CD4-positive, alpha-beta T cell treated with Interleukin-15 for 1 hour (primary cell): ENCODE measurements around the gene RIPK1.

Experiments
- DNase-seq: peaks from one replicate; pipeline ENCODE4 v3.0.0-alpha.2; 2020

The RIPK1 gene

GRCh38 chr6:3086282-3086946 lies 18.1 kb downstream of the RIPK1 start:
- DNase-seq = no peak

- DNase-seq = no peak
Measured at GRCh38 chr6:3088446-3088845, 20.2 kb downstream of the RIPK1 start.

- no peak for DNase-seq
Measured at GRCh38 chr6:3088968-3089367, 20.7 kb downstream of the RIPK1 start.

GRCh38 chr6:3090013-3090412 lies 21.7 kb downstream of the RIPK1 start:
- no peak for DNase-seq

GRCh38 chr6:3094815-3095214 lies 26.5 kb downstream of the RIPK1 start:
- DNase-seq = no peak

- no peak for DNase-seq
Measured at GRCh38 chr6:3102875-3103274, 34.6 kb downstream of the RIPK1 start.

GRCh38 chr6:3108746-3109414 lies 40.6 kb downstream of the RIPK1 start:
- no peak for DNase-seq

- no peak for DNase-seq
Measured at GRCh38 chr6:3109761-3110160, 41.5 kb downstream of the RIPK1 start.

- DNase-seq = no peak
Measured at GRCh38 chr6:3114377-3114776, 46.1 kb downstream of the RIPK1 start.

- no peak for DNase-seq
Measured at GRCh38 chr6:3117912-3118352, 49.6 kb downstream of the RIPK1 start.

GRCh38 chr6:3118353-3119039 lies 50.2 kb downstream of the RIPK1 start, which contains the start of gene BPHL:
Gene BPHL, plus strand, starts transcription at chr6:3118711. Its CDS starts 30 bp downstream, at chr6:3118741.
- peak; percentile 97 for DNase-seq

- DNase-seq = no peak
Measured at GRCh38 chr6:3119040-3119723, 50.9 kb downstream of the RIPK1 start.

GRCh38 chr6:3120765-3121089 lies 52.4 kb downstream of the RIPK1 start:
- DNase-seq = no peak

- no peak for DNase-seq
Measured at GRCh38 chr6:3122823-3123182, 54.5 kb downstream of the RIPK1 start.

GRCh38 chr6:3124667-3125066 lies 56.4 kb downstream of the RIPK1 start:
- DNase-seq = no peak

GRCh38 chr6:3125815-3126214 lies 57.5 kb downstream of the RIPK1 start:
- no peak for DNase-seq

GRCh38 chr6:3128356-3129108 lies 60.2 kb downstream of the RIPK1 start:
- no peak for DNase-seq

GRCh38 chr6:3131695-3132094 lies 63.4 kb downstream of the RIPK1 start:
- DNase-seq = no peak

- no peak for DNase-seq
Measured at GRCh38 chr6:3133515-3133914, 65.2 kb downstream of the RIPK1 start.

- DNase-seq = no peak
Measured at GRCh38 chr6:3135668-3136291, 67.5 kb downstream of the RIPK1 start.

- no peak for DNase-seq
Measured at GRCh38 chr6:3136292-3137011, 68.2 kb downstream of the RIPK1 start.
